Esophagus squamous epithelium (tissue), 4 donors: ENCODE data around the gene GLYATL1.

ENCODE experiments used
- CTCF ChIP-seq, 6 experiments: fragments of 450-650 bp in 4 of 6; fragments of 200-600 bp in 2 of 6; sonication (generic) in 2 of 6; IDR thresholded peaks; one replicate each; pipeline ENCODE4 v1.5.1; 2016 to 2019; ENCODE audit warnings: antibody characterized with exemption in 6 of 6, mild to moderate bottlenecking in 4 of 6, moderate library complexity in 4 of 6
- POLR2A ChIP-seq, 4 donors: fragments of 450-650 bp; IDR thresholded peaks; one replicate each; pipeline ENCODE4 v1.6.1; 2017; ENCODE audit warnings: antibody characterized with exemption in 4 of 4, mild to moderate bottlenecking in 4 of 4, moderate library complexity in 3 of 4

- TF ChIP-seq CTCF (IDR thresholded peaks at IDR 0.05) (no peak), POLR2A (IDR thresholded peaks at IDR 0.05) (no peak)
Observed at GRCh38 chr11:58933661-58934060, 5.6 kb upstream of the GLYATL1 start.
